ENCODE measurements around the gene RAB40B.

The RAB40B gene

DNA sequence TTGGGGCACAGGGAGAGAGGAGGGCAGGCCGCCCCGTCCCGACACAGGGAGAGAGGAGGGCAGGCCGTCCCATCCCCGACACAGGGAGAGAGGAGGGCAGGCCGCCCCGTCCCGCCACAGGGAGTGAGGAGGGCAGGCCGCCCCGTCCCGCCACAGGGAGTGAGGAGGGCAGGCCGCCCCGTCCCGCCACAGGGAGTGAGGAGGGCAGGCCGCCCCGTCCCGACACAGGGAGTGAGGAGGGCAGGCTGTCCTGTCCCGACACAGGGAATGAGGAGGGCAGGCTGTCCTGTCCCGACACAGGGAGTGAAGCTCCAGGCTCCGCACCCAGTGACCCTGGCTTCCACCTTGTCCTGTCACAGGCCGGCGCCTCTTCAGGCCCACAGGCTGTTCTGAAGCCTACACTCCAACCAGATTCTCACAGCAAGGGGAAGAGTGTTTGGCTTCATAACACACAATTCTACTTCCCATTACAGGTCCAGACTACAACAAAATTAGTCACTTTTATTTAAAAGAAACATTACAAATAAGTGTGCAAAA, 84.3 kb downstream of the RAB40B start:
- DNase-seq = no peak

DNA sequence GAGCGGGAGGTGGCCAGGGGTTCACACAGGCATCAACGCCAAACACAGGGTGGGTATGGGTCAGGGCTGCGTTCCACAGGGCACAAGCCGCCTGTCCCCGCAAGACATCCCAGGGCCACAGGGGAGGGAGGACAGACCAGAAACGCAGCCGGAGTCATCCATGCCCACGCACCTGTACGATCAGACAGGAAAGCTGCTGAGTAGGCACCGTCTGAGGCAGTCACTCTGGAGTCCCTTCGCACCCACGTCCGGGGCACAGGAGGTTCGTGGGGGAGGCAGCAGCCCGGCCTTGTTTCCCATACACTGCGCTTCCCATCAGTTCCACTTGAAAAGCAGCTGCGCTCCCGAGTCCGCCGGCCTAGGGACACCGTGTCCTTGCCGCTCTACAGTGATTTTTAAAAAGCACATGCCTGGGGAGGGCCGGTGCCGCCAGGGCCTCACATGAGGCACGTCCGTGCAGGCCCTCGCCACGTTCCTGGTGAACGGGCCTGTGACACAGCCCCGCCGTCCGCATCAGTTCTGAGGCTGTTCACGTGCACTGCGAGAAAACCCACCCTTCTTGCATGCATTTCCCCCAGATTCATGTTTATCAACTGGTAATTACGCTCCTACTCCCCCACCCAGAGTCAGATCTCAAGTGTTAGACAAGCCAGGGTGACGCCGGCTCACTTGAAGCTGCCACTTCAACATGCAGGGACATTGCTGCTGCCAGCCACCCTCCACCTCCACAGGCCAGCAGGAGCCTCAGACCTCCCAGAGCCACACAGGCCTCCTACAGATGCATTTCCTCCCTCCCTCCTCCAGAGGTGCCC, 85.0 kb downstream of the RAB40B start:
- no peak for DNase-seq

DNA sequence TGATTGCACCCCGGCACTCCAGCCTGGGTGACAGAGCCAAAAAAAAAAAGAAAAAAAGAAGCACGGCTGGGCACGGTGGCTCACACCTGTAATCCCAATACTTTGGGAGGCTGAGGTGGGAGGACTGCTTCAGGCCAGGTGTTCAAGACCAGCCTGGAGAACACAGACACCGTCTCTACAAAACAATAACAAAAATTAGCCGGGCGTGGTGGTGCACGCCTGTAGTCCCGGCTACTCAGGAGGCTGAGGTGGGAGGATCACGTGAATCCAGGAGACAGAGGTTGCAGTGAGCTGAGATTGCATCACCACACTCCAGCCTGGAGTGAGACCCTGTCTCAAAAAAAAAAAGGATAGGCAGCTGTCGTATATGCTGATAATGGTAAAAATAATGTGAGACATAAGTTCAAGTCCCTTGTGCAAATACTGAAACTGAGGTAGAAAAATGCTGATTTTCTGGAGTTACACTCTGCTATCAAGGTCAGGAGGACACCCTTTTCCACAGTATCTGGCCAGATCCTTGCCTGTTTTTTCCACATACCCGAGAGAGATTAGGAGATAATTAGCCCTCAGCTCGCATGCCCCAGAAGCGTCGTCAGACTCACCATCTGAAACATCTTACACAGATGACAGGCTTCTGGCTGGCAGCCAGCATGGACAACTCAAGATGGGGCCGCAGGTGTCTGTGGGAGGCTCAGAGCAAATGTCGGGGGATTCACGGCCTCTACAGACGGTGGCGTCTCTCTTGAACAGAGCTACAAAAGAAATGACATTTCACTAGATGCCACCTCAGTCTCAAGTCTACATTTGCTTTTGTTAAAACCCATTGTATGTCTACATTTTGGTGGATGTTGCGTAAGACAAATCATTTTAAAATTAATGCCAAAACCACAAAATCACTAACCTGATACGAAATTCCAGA, 87.1 kb downstream of the RAB40B start:
- peak; percentile 73 for DNase-seq

DNA sequence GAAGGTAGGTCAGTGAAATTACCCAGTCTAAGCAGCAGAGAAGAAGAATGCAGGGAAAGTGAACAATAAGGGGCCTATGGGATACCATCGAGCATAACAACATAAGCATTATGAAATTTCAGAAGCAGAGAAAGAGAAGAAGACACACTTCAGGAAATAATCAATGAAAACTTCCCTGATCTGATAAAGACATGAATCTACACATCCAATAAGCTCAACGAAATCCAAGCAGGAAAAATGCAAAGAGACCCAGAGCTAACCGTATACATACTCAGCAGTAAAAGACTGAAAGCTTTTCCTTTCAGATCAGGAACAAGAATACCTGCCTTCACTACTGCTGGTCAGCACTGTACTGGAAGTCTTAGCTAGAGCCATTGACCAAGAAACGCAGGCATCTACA, 88.8 kb downstream of the RAB40B start:
- no peak for DNase-seq

DNA sequence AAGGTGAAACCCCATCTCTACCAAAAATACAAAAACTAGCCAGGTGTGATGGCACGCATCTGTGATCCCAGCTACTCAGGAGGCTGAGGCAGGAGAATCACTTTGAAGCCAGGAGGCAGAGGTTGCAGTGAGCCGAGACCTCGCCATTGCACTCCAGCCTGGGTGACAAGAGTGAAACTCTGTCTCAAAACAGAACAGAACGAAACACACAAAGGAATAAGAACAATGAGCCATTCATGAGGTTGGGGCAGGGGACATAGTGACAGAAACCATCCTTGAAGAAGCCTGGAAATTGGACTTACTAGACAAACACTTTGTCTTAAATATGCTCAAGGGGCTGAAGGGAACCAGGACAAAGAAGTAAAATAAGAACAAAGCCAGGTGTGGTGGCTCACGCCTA, 89.7 kb downstream of the RAB40B start:
- DNase-seq = no peak

DNA sequence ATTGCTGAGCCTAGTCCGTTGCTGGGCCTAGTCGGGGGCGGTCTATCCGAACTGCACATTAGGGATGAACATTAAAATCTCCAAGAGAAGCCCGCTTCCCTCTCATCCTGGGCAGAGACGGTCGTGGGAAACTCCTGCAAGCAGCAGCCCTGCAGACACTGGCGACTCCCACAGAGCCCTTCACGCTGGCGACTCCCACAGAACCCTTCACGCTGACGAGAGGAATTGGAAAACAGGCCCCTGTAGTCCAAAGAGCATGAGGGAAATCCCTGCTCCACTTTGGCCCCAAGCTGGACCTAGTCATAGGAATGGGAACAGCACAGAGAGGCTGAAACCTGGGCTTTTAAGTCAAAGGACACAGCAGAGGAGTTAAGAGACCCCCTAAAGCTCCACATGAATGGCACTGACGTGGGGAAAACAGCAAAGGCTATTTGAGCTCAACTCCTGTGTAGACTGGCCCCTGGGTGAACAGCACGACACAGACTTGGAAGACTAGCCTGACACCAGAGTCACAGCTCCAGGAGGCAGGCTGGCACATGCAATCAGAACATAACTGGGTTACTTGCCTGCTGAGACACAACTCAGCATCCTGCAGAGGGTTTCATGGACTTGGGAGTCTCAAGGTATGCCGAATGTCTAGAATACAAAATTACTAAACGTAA, 92.4 kb downstream of the RAB40B start:
- DNase-seq = no peak

All from fibroblast of skin of abdomen (primary cell).